ENCODE results near the gene STAT1.

STAT1 gene

DNA sequence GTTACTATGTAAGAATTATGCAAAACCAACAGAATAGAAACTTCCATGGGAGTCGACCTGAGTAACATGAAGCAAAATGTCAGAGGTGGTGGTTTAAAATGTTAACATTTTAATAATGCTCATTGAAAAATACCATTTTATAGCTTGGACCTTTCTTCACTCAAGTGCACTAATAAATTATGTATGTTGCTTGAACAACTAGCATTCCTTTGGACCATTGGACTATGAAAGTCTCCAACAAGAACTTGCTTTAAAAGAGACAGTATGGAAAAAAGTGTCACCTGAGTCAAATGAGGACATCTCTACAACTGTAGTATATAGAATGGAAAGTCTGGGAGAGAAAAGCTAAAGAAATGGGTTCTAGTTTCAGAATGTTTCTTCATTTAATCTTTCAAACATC, 81.5 kb downstream of the STAT1 start:
- no peaks in the 10 kb centered on the region for H3K9me3 ChIP-seq
- no peak overlapping the region for H3K4me2 ChIP-seq
- H3K27me3 ChIP-seq, result no peaks in the 10 kb centered on the region
- no peaks in the 10 kb centered on the region for H3K4me1 ChIP-seq
- no peak for TF ChIP-seq Cebpa-rat (IDR thresholded peaks at IDR 0.05)
- H3K36me3 ChIP-seq, result peaks cover 43% of the 10 kb centered on the region
- no peak overlapping the region for H3K4me3 ChIP-seq
- H3K9ac ChIP-seq, result no peak overlapping the region
- no peak overlapping the region for H3K27ac ChIP-seq
- H4K20me1 ChIP-seq, result no peaks in the 10 kb centered on the region

DNA sequence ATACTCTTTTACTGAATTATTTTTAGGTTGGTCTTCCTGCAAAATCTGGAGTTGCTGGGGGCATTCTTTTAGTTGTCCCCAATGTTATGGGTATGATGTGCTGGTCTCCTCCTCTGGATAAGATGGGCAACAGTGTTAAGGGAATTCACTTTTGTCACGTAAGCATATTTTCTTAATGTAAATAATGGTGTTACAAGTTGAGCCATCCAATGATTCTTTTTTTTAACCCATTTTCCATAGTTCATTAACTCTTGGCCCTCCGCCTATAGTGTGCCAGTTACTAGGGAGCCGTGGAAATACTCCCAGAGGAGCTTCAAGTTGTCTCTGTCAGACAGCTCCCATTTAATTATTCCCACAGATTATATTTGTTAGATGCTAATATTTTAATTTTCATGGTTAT, 83.6 kb downstream of the STAT1 start:
- H3K4me2 ChIP-seq, result no peak overlapping the region
- H3K9ac ChIP-seq, result no peak overlapping the region
- no peak overlapping the region for H3K4me3 ChIP-seq
- no peak overlapping the region for H3K27ac ChIP-seq
- no peak for TF ChIP-seq Cebpa-rat (IDR thresholded peaks at IDR 0.05)
- H3K27me3 ChIP-seq, result no peaks in the 10 kb centered on the region
- no peaks in the 10 kb centered on the region for H3K4me1 ChIP-seq
- no peaks in the 10 kb centered on the region for H3K9me3 ChIP-seq
- H4K20me1 ChIP-seq, result no peaks in the 10 kb centered on the region
- H3K36me3 ChIP-seq, result peaks cover 59% of the 10 kb centered on the region

DNA sequence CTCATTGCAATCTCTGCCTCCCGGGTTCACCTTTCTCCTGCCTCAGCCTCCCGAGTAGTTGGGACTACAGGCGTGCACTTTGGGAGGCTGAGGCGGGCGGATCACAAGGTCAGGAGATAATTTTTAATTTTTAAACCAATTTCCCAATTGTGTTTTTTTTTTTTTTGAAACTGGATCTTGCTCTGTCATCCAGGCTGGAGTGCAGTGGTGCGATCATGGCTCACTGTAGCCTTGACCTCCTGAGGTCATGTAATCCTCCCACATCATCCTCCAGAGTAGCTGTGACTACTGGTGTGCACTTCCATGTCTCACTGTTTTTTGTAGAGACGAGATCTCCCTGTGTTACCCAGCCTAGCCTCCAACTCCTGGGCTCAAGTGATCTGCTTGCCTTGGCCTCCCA, 84.1 kb downstream of the STAT1 start:
- no peak overlapping the region for H3K27ac ChIP-seq
- H3K36me3 ChIP-seq, result peaks cover 64% of the 10 kb centered on the region
- no peak for TF ChIP-seq Cebpa-rat (IDR thresholded peaks at IDR 0.05)

DNA sequence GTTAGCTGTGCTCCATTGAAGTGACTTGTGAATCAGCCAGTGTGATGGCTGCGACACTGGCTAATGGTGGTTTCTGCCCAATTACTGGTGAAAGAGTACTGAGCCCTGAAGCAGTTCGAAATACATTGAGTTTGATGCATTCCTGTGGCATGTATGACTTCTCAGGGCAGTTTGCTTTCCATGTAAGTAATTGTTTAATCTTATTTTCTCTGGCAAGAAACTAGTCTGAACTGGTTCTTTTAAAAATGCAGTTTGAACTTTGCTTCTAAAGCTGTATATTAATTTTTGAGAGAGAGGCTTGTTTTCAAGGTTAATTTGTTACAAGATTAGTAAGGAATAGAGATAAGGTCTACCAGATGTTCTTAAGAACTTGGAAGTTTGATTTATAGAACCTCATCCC, 86.7 kb downstream of the STAT1 start:
- H3K4me3 ChIP-seq, result no peak overlapping the region
- H3K4me1 ChIP-seq, result no peaks in the 10 kb centered on the region
- H3K27ac ChIP-seq, result no peak overlapping the region
- TF ChIP-seq Cebpa-rat (IDR thresholded peaks at IDR 0.05), result no peak
- H3K9me3 ChIP-seq, result no peaks in the 10 kb centered on the region; the same call in 1 of the 2 replicates
- H3K4me2 ChIP-seq, result no peak overlapping the region
- no peaks in the 10 kb centered on the region for H3K27me3 ChIP-seq
- peaks cover 82% of the 10 kb centered on the region for H3K36me3 ChIP-seq
- H4K20me1 ChIP-seq, result no peaks in the 10 kb centered on the region
- no peak overlapping the region for H3K9ac ChIP-seq

More for the DNA sequence above, 84.1 kb downstream of the STAT1 start:
- Histone ChIP-seq H3K4me3 (no peak overlapping the region), H3K4me1 (no peaks in the 10 kb centered on the region), H3K9me3 (no peaks in the 10 kb centered on the region), H3K4me2 (no peak overlapping the region), H4K20me1 (no peaks in the 10 kb centered on the region), H3K9ac (no peak overlapping the region), H3K27me3 (no peaks in the 10 kb centered on the region)

DNA sequence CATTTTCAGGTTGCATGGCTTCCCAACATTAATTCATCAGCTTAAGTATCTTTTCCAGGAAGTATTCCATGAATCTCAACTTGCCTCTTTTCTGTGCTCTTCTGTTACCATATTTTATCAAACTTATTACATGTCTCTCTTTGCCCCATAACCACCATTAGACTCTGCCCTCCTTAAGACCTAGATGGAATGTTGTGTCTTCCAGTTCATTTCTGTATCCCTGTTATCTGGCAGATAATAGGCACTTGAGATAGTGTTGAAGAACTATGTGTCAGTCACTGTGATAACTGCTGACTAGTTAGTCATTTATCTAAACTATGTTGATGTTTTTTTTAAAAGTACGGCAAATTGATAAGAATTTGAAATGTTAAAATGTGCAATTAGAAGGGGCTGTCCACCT, 91.6 kb downstream of the STAT1 start:
- Histone ChIP-seq H3K4me1 (no peaks in the 10 kb centered on the region), H3K4me2 (no peak overlapping the region), H3K27ac (no peak overlapping the region), H3K27me3 (no peaks in the 10 kb centered on the region), H3K36me3 (peaks cover 73% of the 10 kb centered on the region), H3K4me3 (no peak overlapping the region), H3K9me3 (no peaks in the 10 kb centered on the region; the same call in 1 of the 2 replicates), H3K9ac (no peak overlapping the region), H4K20me1 (no peaks in the 10 kb centered on the region)
- TF ChIP-seq Cebpa-rat (IDR thresholded peaks at IDR 0.05), result no peak

DNA sequence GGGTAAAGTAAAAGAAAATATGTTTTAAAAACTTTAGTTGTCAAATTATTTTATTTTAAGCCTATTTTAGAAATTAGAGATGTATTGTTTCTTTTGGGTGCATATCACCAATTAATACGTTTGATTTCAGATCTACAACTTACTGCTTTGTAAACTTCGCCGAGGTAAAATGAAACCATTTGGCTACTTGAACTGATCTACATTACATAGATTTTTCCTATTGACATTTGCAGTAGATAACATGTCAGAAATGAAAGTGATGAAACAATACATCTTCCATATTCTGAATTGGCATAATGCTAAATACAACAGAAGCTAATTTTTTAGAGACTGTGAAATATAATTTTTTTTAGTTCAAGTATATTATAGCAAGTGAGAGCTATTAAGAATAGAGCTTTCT, 93.9 kb downstream of the STAT1 start:
- no peak overlapping the region for H3K27ac ChIP-seq
- no peaks in the 10 kb centered on the region for H3K4me1 ChIP-seq
- no peak overlapping the region for H3K9ac ChIP-seq
- H3K4me3 ChIP-seq, result no peak overlapping the region
- H4K20me1 ChIP-seq, result no peaks in the 10 kb centered on the region
- no peaks in the 10 kb centered on the region for H3K27me3 ChIP-seq
- no peaks in the 10 kb centered on the region; the same call in 1 of the 2 replicates for H3K9me3 ChIP-seq
- peaks cover 75% of the 10 kb centered on the region for H3K36me3 ChIP-seq
- TF ChIP-seq Cebpa-rat (IDR thresholded peaks at IDR 0.05), result no peak
- no peak overlapping the region for H3K4me2 ChIP-seq

All from BLaER1 (cell line).